Measurements from ENCODE around the gene CARD19.

CARD19 gene

GRCh38 chr9:93161786-93162562 lies 66.0 kb downstream of the CARD19 start:
- no peak for DNase-seq (ENCODE audit: low spot score)

Measured in RKO (cell line).